ENCODE data around the gene ASCC3.

- TF ChIP-seq CTCF (IDR thresholded peaks at IDR 0.05; ENCODE audit: poor library complexity): no peak
- TF ChIP-seq EZH2phosphoT487 (IDR thresholded peaks at IDR 0.05; ENCODE audit: low read depth, severe bottlenecking, unreplicated experiment): no peak
Measured at GRCh38 chr6:100484474-100484873, 396.7 kb downstream of the ASCC3 start.

All from hepatocyte (in vitro differentiated cells).